Jurkat, Clone E6-1 (cell line): ENCODE data around the gene SPX.

Experiments used
- DNase-seq: peaks from one replicate; pipeline ENCODE4 v3.0.0-alpha.2; 2011; ENCODE audit warnings: low read depth, low spot score
- H3K4me3 ChIP-seq: 2 replicates; pipeline ENCODE4 v1.5.1; 2011; ENCODE audit warnings: mild to moderate bottlenecking, low read length, control low read depth, moderate library complexity

SPX gene

GRCh38 chr12:21566907-21567394 lies 40.9 kb downstream of the SPX start:
- no peak overlapping the region for H3K4me3 ChIP-seq
- no peak for DNase-seq

GRCh38 chr12:21568115-21568514 lies 42.0 kb downstream of the SPX start:
- DNase-seq, result no peak
- no peak overlapping the region for H3K4me3 ChIP-seq

GRCh38 chr12:21571046-21571445 lies 45.0 kb downstream of the SPX start:
- no peak for DNase-seq
- H3K4me3 ChIP-seq, result no peak overlapping the region

DNA sequence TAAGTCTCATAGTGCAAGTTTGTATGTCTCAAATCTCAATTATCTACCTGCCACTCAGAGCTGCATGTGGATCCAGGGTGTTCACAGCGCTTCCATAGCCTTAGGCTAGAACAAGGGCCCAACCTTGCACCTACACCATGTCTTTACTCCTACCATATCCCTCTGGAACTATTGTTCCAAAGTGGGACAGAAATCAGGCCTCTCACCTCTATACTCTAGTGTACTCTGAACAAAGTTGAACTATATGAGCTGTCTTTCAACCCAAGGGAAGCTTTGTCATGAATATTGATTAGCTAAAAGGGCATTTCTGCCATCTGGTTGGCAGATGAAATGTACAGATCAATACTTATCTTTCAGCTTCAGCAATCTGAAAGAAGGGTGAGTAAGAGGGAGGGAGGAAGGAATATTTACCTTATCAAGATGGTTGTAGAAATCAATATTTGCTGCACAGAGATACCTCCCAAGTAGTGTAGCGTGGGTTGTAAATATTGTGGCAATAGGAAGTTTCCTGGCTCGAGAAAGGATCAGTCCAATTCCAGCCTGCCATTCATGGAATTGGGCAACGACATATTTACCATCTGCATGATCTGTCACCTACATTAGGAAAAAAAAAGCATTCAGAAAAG lies 47.8 kb downstream of the SPX start:
- DNase-seq, result no peak
- H3K4me3 ChIP-seq, result no peak overlapping the region

- no peak for DNase-seq
- H3K4me3 ChIP-seq, result no peak overlapping the region
These were observed 50.3 kb downstream of the SPX start for GRCh38 chr12:21576431-21576830.

GRCh38 chr12:21577516-21577915 lies 51.4 kb downstream of the SPX start:
- DNase-seq, result no peak
- H3K4me3 ChIP-seq, result no peak overlapping the region

GRCh38 chr12:21580748-21581516 lies 54.8 kb downstream of the SPX start:
- no peak overlapping the region for H3K4me3 ChIP-seq
- no peak for DNase-seq
